Mesodermal cell (in vitro differentiated cells): ENCODE results near the gene ST14.

ENCODE experiments used
- H3K27ac ChIP-seq: 2 replicates; pipeline ENCODE4 v1.7.0; 2013; ENCODE audit warnings: mild to moderate bottlenecking, low read depth, low read length, moderate library complexity; ENCODE audit not compliant: severe bottlenecking
- H3K36me3 ChIP-seq: 2 replicates; pipeline ENCODE4 v1.7.1; 2013; ENCODE audit warnings: mild to moderate bottlenecking, low read length, moderate library complexity; ENCODE audit not compliant: control insufficient read depth, insufficient read depth
- H3K4me1 ChIP-seq: one replicate; pipeline ENCODE4 v1.7.1; 2013; ENCODE audit warnings: mild to moderate bottlenecking, low read length; ENCODE audit not compliant: insufficient read depth, control insufficient read depth, poor library complexity, severe bottlenecking
- H3K4me3 ChIP-seq: 2 replicates; pipeline ENCODE4 v1.7.0; 2013; ENCODE audit warnings: low read length, control low read depth, mild to moderate bottlenecking; ENCODE audit not compliant: insufficient read depth, poor library complexity, severe bottlenecking; ENCODE audit errors: extremely low read depth
- H3K9me3 ChIP-seq: 2 replicates; pipeline ENCODE4 v1.7.1; 2013; ENCODE audit warnings: mild to moderate bottlenecking, low read length, moderate library complexity; ENCODE audit not compliant: control insufficient read depth
- WGBS, 2 experiments: methylation state at CpG; one replicate each; pipeline ENCODE4 v1.1.5; 2013; ENCODE audit warnings: missing lambda C conversion rate in 2 of 2; ENCODE audit not compliant: insufficient coverage in 2 of 2; 5-methylcytosine and 5-hydroxymethylcytosine counted together

ST14 gene

DNA sequence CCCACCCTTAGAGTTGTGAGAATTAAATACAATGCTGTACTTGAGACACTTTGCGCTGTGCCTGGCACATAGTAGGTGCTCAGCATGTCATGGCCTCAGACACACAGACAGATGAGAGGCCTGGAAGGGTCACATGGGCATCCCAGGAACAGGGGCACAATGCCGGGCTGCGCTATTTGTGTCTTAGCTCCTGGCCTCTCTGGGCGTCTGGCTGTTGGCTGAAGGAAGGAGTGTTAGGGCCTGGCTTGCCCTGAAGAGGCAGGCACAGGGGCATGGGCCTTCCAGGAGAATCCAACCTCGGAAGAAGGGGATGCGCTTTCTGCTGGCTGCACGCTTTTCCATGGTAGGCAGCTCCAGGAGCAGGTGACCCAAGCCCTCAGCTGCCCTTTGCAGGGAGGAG lies 41.4 kb downstream of the ST14 start:
- Histone ChIP-seq H3K36me3 (no peaks in the 10 kb centered on the region), H3K9me3 (no peaks in the 10 kb centered on the region), H3K27ac (no peak overlapping the region), H3K4me1 (no peaks in the 10 kb centered on the region), H3K4me3 (no peak overlapping the region)
- 90 to 100% methylated on average over 7 of the region's 7 CpGs for WGBS, 2 experiments

DNA sequence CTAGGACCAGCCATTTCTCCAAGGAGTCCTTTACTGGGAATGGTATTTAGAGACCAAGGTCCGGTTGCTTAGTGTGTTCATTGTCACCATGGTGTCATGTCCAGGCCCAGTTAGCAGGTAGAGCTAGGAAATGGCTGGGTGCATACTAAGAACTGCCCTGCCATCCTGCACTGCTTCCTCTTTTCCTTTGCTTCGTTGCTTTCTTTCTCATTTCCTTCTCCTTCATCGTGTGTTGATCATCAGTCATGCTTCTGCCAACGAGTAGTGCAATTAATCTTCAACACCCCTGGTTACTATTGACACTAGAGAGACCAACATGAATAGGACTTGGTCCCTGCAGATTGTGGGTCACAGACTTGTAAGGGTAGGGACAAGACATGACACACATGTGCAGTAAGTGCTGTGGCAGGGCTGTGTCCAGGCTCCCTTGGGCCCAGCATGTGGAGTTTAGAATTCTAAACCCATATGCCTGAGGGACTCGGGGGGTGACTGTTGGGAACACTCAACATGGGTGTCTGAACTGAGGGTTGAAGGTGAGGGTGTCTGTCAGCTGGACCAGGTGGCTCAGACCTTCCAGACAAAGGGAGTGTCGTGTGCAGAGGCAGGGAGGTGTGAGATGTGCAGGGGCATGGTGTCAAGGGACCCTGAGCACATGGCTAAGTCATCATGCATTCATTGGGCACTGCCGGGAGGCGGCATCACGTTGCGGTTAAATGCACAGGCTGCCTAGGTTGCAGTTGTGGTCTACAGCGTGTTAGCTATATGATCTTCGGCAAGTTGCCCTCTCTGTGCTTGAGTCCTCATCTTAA lies 42.6 kb downstream of the ST14 start:
- H3K9me3 ChIP-seq = no peaks in the 10 kb centered on the region
- 92 to 94% methylated on average over 12 of the region's 12 CpGs for WGBS, 2 experiments
- H3K4me3 ChIP-seq = no peak overlapping the region
- H3K36me3 ChIP-seq = no peaks in the 10 kb centered on the region
- no peaks in the 10 kb centered on the region for H3K4me1 ChIP-seq
- H3K27ac ChIP-seq = no peak overlapping the region

DNA sequence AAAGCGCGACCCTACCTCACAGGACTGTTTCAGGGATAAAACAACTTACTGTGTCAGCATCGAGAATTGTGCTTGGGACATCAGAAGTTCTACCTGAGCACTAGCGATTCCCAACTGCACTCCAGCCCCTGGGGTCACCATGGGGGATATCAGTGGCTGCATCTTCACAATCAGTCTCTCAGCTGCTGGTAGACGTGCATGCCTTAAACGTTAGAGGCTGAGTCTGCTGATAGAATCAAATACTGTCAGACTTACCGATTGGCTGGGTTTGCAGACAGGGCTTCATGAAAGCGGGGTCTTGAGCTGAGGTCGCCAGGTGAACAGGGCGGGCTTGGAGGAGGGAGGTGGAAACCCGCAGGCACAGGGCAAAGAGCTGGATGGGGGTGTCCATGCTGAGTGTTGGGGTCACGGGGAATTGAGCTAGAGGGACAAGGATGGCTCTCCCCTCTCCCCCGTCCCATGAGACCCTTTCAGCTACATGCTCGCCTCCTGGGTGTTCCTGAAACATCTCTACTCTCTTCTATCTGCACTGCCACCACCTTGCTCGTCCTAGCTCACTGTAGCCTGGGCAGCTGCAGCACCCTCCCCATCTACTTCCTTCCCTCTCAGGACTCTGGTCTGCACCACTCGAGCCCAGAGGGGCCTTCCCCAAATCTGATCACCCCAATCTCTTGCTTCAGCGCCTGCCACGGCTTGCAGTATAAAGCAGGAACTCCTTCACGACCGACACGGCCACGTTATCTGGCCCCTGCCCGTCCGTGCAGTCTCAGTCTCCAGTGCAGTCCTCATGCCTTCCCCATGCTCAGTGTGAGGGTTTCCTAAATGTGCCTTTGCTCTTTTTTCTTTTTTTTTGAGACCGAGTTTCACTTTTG lies 43.5 kb downstream of the ST14 start:
- WGBS, 2 experiments = 92 to 94% methylated on average over 20 to 22 of the region's 25 CpGs
- Histone ChIP-seq H3K9me3 (no peaks in the 10 kb centered on the region), H3K4me3 (no peak overlapping the region), H3K27ac (no peak overlapping the region), H3K36me3 (no peaks in the 10 kb centered on the region), H3K4me1 (no peaks in the 10 kb centered on the region)

DNA sequence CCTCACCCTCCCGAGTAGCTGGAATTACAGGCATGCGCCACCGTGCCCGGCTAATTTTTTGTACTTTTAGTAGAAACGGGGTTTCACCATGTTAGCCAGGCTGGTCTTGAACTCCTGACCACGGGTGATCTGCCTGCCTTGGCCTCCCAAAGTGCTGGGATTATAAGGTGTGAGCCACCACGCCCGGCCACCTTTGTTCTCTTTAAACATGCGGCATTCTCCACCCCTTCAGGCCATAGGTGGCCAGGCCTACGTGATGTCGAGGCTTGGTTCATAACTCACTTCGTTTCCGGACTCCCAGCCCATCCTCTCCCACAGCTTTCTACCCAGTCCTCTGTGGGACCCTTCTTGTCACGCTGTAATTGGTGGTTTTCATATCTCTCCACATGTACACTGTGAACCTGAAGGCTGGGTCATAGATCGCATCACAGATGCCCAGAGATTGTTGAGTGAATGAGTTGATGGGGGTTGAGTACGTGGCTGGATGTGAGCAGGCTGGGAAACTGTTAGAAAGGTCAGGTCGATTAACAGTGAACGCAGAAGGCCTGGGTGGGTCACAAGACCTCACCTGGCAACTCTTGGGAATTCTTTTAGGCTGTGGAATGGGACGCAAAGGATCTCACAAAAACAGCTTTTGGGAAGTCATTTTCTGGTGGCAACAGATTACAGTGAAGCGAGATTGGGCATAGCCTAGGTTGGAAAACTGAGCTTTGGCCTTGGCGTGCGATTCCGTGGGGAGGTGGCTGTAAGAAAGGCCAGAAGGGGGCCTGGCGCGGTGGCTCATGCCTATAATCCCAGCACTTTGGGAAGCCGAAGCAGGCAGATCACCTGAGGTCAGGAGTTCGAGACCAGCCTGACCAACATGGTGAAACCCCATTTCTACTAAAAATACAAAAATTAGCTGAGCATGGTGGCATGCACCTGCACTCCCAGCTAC lies 44.5 kb downstream of the ST14 start:
- no peak overlapping the region for H3K4me3 ChIP-seq
- no peaks in the 10 kb centered on the region for H3K4me1 ChIP-seq
- H3K9me3 ChIP-seq = no peaks in the 10 kb centered on the region
- no peak overlapping the region for H3K27ac ChIP-seq
- whole genome bisulfite sequencing, 2 experiments = 93 to 95% methylated on average over 23 of the region's 27 CpGs
- no peaks in the 10 kb centered on the region for H3K36me3 ChIP-seq

DNA sequence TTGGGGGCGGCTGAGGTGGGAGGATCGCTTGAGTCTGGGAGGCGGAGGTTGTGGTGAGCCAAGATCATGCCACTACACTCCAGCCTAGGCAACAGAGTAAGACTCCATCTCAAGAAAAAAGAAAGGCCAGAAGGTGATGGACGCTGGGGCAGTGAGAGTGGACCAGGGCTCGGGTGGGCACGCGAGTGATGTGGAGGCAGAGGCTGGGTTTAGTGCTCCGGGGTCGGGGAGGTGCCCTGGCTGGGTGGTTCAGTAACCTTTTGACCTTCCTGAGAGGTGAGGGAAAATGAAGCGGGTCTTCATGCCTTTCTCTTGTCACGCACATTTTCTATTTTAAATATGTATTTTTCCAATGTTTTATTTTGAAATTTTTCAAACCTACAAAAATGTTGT lies 45.1 kb downstream of the ST14 start:
- no peaks in the 10 kb centered on the region for H3K4me1 ChIP-seq
- H3K4me3 ChIP-seq = no peak overlapping the region
- H3K9me3 ChIP-seq = no peaks in the 10 kb centered on the region
- H3K36me3 ChIP-seq = no peaks in the 10 kb centered on the region
- WGBS, 2 experiments = 95 to 96% methylated on average over 3 to 5 of the region's 11 CpGs
- no peak overlapping the region for H3K27ac ChIP-seq

DNA sequence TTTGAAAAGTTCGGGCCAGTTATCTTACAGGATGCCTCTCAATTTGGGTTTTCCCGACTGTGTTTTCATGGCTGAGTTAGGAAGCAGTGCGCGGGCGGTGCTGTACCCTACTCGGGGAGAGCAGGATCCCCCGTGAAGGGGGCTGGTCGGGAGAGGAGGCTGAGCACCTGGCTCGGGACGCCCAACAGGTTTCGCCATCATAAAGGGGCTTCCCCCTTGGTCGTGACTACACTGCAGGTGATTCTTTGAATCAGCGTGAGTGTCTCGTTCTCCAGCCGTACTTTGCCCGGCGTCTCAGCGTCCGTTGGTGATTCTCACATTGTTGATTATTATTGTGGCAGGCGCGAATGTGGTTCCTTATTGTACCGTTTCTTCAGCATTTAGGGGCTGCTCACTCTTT lies 46.6 kb downstream of the ST14 start:
- 92% methylated on average over 15 to 19 of the region's 22 CpGs for WGBS, 2 experiments
- Histone ChIP-seq H3K27ac (no peak overlapping the region), H3K4me3 (no peak overlapping the region), H3K36me3 (no peaks in the 10 kb centered on the region), H3K9me3 (no peaks in the 10 kb centered on the region), H3K4me1 (no peaks in the 10 kb centered on the region)

DNA sequence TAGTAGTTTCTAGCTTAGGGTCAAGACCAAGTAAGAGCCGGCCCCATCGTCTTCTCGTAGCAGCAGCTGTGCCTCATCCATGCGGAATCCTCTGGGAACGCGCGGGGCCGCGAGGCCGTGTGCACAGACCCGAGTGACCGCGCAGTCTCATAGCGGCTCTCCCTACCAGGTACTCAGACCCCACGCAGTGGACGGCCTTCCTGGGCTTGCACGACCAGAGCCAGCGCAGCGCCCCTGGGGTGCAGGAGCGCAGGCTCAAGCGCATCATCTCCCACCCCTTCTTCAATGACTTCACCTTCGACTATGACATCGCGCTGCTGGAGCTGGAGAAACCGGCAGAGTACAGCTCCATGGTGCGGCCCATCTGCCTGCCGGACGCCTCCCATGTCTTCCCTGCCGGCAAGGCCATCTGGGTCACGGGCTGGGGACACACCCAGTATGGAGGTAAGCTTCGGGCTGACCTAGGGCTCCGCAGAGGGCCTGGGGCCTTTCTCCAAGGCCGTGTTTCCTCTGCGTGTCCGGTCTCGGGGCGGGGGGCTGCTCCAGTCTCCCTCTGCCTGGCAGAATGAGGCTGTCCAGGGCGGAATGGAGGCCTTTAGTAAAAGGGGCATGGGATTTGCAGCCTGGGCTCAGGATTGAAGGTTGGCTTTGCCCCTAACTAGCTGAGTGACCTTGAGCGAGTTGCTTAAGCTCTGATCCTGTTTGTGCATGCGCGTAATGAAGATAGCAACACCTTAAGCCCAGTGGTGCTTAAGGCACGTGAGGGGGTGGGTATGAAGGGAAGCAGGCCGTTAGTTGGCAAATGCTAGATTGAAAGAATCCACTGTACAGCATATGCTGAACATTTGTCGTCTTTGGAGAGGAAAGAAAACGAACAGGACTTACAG lies 48.9 kb downstream of the ST14 start:
- 93 to 96% methylated on average over 34 to 44 of the region's 45 CpGs for WGBS, 2 experiments
- Histone ChIP-seq H3K36me3 (no peaks in the 10 kb centered on the region), H3K9me3 (no peaks in the 10 kb centered on the region), H3K4me3 (no peak overlapping the region), H3K27ac (no peak overlapping the region), H3K4me1 (no peaks in the 10 kb centered on the region)

DNA sequence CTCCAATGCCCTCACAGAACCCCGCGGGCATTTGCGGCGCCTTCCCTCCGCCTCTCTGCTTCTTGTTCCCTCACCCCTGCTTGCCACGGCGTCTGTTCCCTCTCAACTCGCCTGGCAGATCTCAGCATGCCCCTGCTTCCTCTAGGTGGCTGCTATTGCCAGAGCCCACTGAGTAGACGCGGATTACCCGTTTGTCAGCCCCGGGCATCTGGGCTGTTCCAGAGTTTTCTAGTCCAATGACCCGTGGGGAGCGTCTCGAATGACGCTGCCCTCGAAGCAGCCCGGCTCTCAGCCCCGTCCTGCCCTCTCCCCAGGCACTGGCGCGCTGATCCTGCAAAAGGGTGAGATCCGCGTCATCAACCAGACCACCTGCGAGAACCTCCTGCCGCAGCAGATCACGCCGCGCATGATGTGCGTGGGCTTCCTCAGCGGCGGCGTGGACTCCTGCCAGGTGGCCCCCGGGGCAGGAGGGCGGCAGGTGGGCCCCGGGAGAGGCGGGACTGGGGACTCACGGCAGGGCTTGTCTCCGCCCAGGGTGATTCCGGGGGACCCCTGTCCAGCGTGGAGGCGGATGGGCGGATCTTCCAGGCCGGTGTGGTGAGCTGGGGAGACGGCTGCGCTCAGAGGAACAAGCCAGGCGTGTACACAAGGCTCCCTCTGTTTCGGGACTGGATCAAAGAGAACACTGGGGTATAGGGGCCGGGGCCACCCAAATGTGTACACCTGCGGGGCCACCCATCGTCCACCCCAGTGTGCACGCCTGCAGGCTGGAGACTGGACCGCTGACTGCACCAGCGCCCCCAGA lies 49.7 kb downstream of the ST14 start:
- WGBS, 2 experiments = 94% methylated on average over 51 to 52 of the region's 53 CpGs
- no peak overlapping the region for H3K27ac ChIP-seq

More for the DNA sequence above, 49.7 kb downstream of the ST14 start:
- no peaks in the 10 kb centered on the region for H3K9me3 ChIP-seq
- H3K4me3 ChIP-seq = no peak overlapping the region
- no peaks in the 10 kb centered on the region for H3K36me3 ChIP-seq
- H3K4me1 ChIP-seq = no peaks in the 10 kb centered on the region
